ENCODE measurements around the gene NOTO. TPM values are rescaled to one million over a fixed set of nuclear protein-coding genes. Genes with fewer than 3 reads are reported as not detected.

Gene NOTO
- total RNA-seq, 1 donor from 2014 or later, result not detected

- H3K36me3 Mint-ChIP-seq, result peaks cover 27% of the 10 kb centered on the region
- no peak for TF ChIP-seq EZH2phosphoT487 (IDR thresholded peaks at IDR 0.05)
- TF ChIP-seq CTCF (IDR thresholded peaks at IDR 0.05), result no peak
- no peak for TF ChIP-seq EZH2 (IDR thresholded peaks at IDR 0.05)
These were observed 42.2 kb downstream of the NOTO start for GRCh38 chr2:73244580-73244979.

DNA sequence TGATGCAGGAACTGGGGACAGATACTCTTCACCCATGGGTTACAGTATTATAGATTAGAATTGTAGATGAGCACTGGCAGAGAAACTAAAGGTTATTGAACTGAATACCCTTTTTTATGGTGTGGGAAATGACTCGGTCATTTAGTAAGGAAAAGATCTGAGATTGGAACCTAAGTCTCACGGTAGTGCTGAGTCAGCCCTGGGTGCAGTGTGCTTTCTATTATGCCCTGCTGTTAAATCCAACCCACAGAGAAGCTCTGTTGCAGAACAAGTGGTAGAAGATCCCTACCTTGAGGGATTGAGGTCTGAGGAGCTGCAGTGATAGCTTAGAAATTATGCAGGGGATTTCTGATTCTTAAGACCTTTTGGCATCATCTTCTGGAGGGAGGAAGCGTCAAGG, 44.5 kb downstream of the NOTO start:
- Histone ChIP-seq H3F3A (ENCODE audit: low read depth) (no peaks in the 10 kb centered on the region), H3K9me3 (ENCODE audit: low read depth) (no peaks in the 10 kb centered on the region), H4K20me1 (ENCODE audit: low read depth) (peaks cover 64% of the 10 kb centered on the region), H3K4me2 (no peak overlapping the region), H3K4me1 (no peaks in the 10 kb centered on the region), H3K9ac (no peak overlapping the region), H3K79me2 (ENCODE audit: low read depth) (peaks cover 25% of the 10 kb centered on the region), H2AFZ (replicated peaks) (no peak overlapping the region), H3K36me3 (peaks cover 18% of the 10 kb centered on the region), H3K27ac (no peak overlapping the region), H3K27me3 (no peaks in the 10 kb centered on the region), H3K4me3 (no peak overlapping the region)
- no peak for DNase-seq (ENCODE audit: low spot score)
- TF ChIP-seq EZH2phosphoT487 (IDR thresholded peaks at IDR 0.05) (no peak), EZH2 (IDR thresholded peaks at IDR 0.05) (no peak), CTCF (IDR thresholded peaks at IDR 0.05) (no peak)
- H3K9me3 Mint-ChIP-seq, result no peaks in the 10 kb centered on the region
- H3K4me1 Mint-ChIP-seq, result no peaks in the 10 kb centered on the region
- H3K27me3 Mint-ChIP-seq (ENCODE audit: insufficient read depth, low read depth), result peaks cover 2% of the 10 kb centered on the region
- no peak overlapping the region for H3K4me3 Mint-ChIP-seq
- H3K27ac Mint-ChIP-seq, result no peak overlapping the region
- peaks cover 41% of the 10 kb centered on the region for H3K36me3 Mint-ChIP-seq

More at GRCh38 chr2:73244580-73244979, 42.2 kb downstream of the NOTO start:
- H3K9me3 ChIP-seq (ENCODE audit: low read depth), result no peaks in the 10 kb centered on the region
- H3K4me3 ChIP-seq, result no peak overlapping the region
- H4K20me1 ChIP-seq (ENCODE audit: low read depth), result peaks cover 82% of the 10 kb centered on the region
- Mint-ChIP-seq H3K27ac (no peak overlapping the region), H3K27me3 (ENCODE audit: insufficient read depth, low read depth) (peaks cover 2% of the 10 kb centered on the region), H3K9me3 (no peaks in the 10 kb centered on the region), H3K4me1 (no peaks in the 10 kb centered on the region), H3K4me3 (no peak overlapping the region)
- no peak for DNase-seq (ENCODE audit: low spot score)
- peaks cover 24% of the 10 kb centered on the region for H3K36me3 ChIP-seq
- no peak overlapping the region for H3K9ac ChIP-seq
- H3F3A ChIP-seq (ENCODE audit: low read depth), result no peaks in the 10 kb centered on the region
- no peak overlapping the region for H3K4me2 ChIP-seq
- H3K4me1 ChIP-seq, result no peaks in the 10 kb centered on the region
- H3K27ac ChIP-seq, result no peak overlapping the region
- H3K27me3 ChIP-seq, result no peaks in the 10 kb centered on the region
- no peak overlapping the region for H2AFZ ChIP-seq (replicated peaks)
- H3K79me2 ChIP-seq (ENCODE audit: low read depth), result peaks cover 48% of the 10 kb centered on the region

- H3K79me2 ChIP-seq (ENCODE audit: low read depth), result peaks cover 4% of the 10 kb centered on the region
- no peaks in the 10 kb centered on the region for H3K9me3 ChIP-seq (ENCODE audit: low read depth)
- no peak overlapping the region for H3K9ac ChIP-seq
- H3K27me3 ChIP-seq, result no peaks in the 10 kb centered on the region
- DNase-seq (ENCODE audit: low spot score), result no peak
- no peaks in the 10 kb centered on the region for H3K9me3 Mint-ChIP-seq
- no peaks in the 10 kb centered on the region for H3K4me1 ChIP-seq
- H4K20me1 ChIP-seq (ENCODE audit: low read depth), result peaks cover 54% of the 10 kb centered on the region
- H2AFZ ChIP-seq (replicated peaks), result no peak overlapping the region
- H3K27me3 Mint-ChIP-seq (ENCODE audit: insufficient read depth, low read depth), result peaks cover 2% of the 10 kb centered on the region
- H3K4me3 Mint-ChIP-seq, result no peak overlapping the region
- H3K36me3 ChIP-seq, result peaks cover 14% of the 10 kb centered on the region
- H3K4me3 ChIP-seq, result no peak overlapping the region
- H3K4me2 ChIP-seq, result no peak overlapping the region
- peaks cover 4% of the 10 kb centered on the region for H3F3A ChIP-seq (ENCODE audit: low read depth)
- TF ChIP-seq EZH2 (IDR thresholded peaks at IDR 0.05) (no peak), EZH2phosphoT487 (IDR thresholded peaks at IDR 0.05) (no peak), CTCF (IDR thresholded peaks at IDR 0.05) (no peak)
- H3K4me1 Mint-ChIP-seq, result no peaks in the 10 kb centered on the region
- H3K27ac ChIP-seq, result no peak overlapping the region
- no peak overlapping the region for H3K27ac Mint-ChIP-seq
- peaks cover 49% of the 10 kb centered on the region for H3K36me3 Mint-ChIP-seq
These were observed 47.3 kb downstream of the NOTO start for GRCh38 chr2:73249636-73250035.
